Measurements from ENCODE around the gene MPRIP. TPM values are rescaled to one million over a fixed set of nuclear protein-coding genes. Genes with fewer than 3 reads are reported as not detected.
A peak's percentile ranks its signal among the peaks of the same experiment; 100 is the strongest.

The MPRIP gene
- total and polyA plus RNA-seq, 2 of the 13 experiments (the other 11 are each of a cell fraction or from before 2014, with no cell fraction given): 50.2 to 52.4 TPM

DNA sequence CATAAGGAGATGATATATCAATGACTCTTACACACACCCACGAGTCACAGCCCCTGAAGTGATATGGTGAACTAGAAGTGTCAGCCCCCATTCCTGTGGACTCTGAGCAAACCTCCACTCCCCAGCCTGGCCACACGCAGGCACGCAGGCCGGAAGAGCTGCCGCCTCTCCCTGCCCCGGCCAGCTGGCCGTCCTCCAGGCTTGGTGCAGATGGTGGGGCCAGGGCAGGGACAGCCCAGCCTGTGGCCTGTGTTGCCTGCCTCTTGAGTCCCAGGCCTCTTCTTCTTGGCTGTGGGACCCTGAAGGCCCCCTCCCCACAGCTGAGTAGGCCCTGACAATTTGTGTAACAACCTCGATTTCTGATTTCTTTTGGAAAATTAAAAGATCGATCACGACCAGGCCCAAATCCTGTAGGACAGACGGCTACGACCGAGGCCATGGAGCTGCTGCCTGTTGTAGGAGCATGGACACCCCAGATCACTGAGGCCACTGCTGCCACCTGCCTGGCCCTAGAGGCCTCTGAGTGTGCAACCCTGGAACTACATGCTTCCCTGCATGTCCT lies 10.0 kb upstream of the MPRIP start (continued):
- TF ChIP-seq, protein P1, sequence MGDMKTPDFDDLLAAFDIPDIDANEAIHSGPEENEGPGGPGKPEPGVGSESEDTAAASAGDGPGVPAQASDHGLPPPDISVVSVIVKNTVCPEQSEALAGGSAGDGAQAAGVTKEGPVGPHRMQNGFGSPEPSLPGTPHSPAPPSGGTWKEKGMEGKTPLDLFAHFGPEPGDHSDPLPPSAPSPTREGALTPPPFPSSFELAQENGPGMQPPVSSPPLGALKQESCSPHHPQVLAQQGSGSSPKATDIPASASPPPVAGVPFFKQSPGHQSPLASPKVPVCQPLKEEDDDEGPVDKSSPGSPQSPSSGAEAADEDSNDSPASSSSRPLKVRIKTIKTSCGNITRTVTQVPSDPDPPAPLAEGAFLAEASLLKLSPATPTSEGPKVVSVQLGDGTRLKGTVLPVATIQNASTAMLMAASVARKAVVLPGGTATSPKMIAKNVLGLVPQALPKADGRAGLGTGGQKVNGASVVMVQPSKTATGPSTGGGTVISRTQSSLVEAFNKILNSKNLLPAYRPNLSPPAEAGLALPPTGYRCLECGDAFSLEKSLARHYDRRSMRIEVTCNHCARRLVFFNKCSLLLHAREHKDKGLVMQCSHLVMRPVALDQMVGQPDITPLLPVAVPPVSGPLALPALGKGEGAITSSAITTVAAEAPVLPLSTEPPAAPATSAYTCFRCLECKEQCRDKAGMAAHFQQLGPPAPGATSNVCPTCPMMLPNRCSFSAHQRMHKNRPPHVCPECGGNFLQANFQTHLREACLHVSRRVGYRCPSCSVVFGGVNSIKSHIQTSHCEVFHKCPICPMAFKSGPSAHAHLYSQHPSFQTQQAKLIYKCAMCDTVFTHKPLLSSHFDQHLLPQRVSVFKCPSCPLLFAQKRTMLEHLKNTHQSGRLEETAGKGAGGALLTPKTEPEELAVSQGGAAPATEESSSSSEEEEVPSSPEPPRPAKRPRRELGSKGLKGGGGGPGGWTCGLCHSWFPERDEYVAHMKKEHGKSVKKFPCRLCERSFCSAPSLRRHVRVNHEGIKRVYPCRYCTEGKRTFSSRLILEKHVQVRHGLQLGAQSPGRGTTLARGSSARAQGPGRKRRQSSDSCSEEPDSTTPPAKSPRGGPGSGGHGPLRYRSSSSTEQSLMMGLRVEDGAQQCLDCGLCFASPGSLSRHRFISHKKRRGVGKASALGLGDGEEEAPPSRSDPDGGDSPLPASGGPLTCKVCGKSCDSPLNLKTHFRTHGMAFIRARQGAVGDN (CRISPR knock-in tag; IDR thresholded peaks at IDR 0.05): peak; percentile 94
- no peak for TF ChIP-seq IRX3 (CRISPR knock-in tag; IDR thresholded peaks at IDR 0.05; ENCODE audit: borderline replicate concordance, low read depth)
- 0 out of 2 replicates have a peak, but pooled peaks have one; percentile 25 for TF ChIP-seq IRF2 (CRISPR knock-in tag; IDR thresholded peaks at IDR 0.05)
- no peak for TF ChIP-seq NFE2L2 (IDR thresholded peaks at IDR 0.05; ENCODE audit: low read length)
- TF ChIP-seq, protein P2, sequence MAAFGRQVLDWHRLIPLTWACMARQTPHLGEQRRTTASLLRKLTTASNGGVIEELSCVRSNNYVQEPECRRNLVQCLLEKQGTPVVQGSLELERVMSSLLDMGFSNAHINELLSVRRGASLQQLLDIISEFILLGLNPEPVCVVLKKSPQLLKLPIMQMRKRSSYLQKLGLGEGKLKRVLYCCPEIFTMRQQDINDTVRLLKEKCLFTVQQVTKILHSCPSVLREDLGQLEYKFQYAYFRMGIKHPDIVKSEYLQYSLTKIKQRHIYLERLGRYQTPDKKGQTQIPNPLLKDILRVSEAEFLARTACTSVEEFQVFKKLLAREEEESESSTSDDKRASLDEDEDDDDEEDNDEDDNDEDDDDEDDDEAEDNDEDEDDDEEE (CRISPR knock-in tag; IDR thresholded peaks at IDR 0.05): no peak
- TF ChIP-seq KLF9 (CRISPR knock-in tag; IDR thresholded peaks at IDR 0.05; ENCODE audit: low read depth): no peak
- peak; percentile 67 for TF ChIP-seq SPEN (CRISPR knock-in tag; IDR thresholded peaks at IDR 0.05; ENCODE audit: low read depth)
- TF ChIP-seq TEAD2 (CRISPR knock-in tag; IDR thresholded peaks at IDR 0.05): no peak
- TF ChIP-seq GATAD1 (CRISPR knock-in tag; IDR thresholded peaks at IDR 0.05): no peak
- no peak for TF ChIP-seq ZNF816 (CRISPR knock-in tag; IDR thresholded peaks at IDR 0.05; ENCODE audit: borderline replicate concordance)
- no peak for TF ChIP-seq ETV6 (CRISPR knock-in tag; conservative IDR thresholded peaks at IDR 0.05)
- TF ChIP-seq, protein P3, sequence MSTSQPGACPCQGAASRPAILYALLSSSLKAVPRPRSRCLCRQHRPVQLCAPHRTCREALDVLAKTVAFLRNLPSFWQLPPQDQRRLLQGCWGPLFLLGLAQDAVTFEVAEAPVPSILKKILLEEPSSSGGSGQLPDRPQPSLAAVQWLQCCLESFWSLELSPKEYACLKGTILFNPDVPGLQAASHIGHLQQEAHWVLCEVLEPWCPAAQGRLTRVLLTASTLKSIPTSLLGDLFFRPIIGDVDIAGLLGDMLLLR (CRISPR knock-in tag; IDR thresholded peaks at IDR 0.05): no peak
- TF ChIP-seq CC2D1A (CRISPR knock-in tag; IDR thresholded peaks at IDR 0.05): no peak
- TF ChIP-seq STAG1 (CRISPR knock-in tag; IDR thresholded peaks at IDR 0.05): peak; percentile 38
- TF ChIP-seq, protein P4, sequence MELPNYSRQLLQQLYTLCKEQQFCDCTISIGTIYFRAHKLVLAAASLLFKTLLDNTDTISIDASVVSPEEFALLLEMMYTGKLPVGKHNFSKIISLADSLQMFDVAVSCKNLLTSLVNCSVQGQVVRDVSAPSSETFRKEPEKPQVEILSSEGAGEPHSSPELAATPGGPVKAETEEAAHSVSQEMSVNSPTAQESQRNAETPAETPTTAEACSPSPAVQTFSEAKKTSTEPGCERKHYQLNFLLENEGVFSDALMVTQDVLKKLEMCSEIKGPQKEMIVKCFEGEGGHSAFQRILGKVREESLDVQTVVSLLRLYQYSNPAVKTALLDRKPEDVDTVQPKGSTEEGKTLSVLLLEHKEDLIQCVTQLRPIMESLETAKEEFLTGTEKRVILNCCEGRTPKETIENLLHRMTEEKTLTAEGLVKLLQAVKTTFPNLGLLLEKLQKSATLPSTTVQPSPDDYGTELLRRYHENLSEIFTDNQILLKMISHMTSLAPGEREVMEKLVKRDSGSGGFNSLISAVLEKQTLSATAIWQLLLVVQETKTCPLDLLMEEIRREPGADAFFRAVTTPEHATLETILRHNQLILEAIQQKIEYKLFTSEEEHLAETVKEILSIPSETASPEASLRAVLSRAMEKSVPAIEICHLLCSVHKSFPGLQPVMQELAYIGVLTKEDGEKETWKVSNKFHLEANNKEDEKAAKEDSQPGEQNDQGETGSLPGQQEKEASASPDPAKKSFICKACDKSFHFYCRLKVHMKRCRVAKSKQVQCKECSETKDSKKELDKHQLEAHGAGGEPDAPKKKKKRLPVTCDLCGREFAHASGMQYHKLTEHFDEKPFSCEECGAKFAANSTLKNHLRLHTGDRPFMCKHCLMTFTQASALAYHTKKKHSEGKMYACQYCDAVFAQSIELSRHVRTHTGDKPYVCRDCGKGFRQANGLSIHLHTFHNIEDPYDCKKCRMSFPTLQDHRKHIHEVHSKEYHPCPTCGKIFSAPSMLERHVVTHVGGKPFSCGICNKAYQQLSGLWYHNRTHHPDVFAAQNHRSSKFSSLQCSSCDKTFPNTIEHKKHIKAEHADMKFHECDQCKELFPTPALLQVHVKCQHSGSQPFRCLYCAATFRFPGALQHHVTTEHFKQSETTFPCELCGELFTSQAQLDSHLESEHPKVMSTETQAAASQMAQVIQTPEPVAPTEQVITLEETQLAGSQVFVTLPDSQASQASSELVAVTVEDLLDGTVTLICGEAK (IDR thresholded peaks at IDR 0.05): no peak
- TF ChIP-seq, protein P4 (CRISPR knock-in tag; IDR thresholded peaks at IDR 0.05): peak; percentile 73
